ENCODE results near the gene GAB2.
"Not testable (repeated sequence)": the region's sequence is repeated elsewhere in the genome, so short reads cannot be mapped to it uniquely, and the experiment has no call there.

The GAB2 gene

GRCh38 chr11:78310500-78310909 is 107.1 kb downstream of the GAB2 start:
- H3K4me3 ChIP-seq: no peak overlapping the region
- peak overlapping the region; percentile 52 to 81 (median 64) for H3K4me2 ChIP-seq
- H3K36me3 ChIP-seq: peaks cover 0 to 22% (median 14%) of the 10 kb centered on the region in 11 experiments; a peak in 14 of 22 replicates
- peaks cover 48 to 79% (median 55%) of the 10 kb centered on the region in 10 experiments for H3K4me1 ChIP-seq
- H4K20me1 ChIP-seq: peaks cover 77 to 100% (median 100%) of the 10 kb centered on the region in 11 experiments
- no peak for TF ChIP-seq Cebpa-rat (IDR thresholded peaks at IDR 0.05)
- H3K27ac ChIP-seq: peak overlapping the region in 7 of 11 experiments; percentile 4 to 40 (median 30); a peak in 8 of 22 replicates
- peak overlapping the region in 9 of 11 experiments; percentile 3 to 57 (median 39); a peak in 11 of 22 replicates for H3K9ac ChIP-seq
- H3K9me3 ChIP-seq (replicated peaks in 1 of 11): no peaks in the 10 kb centered on the region
- no peaks in the 10 kb centered on the region for H3K27me3 ChIP-seq

GRCh38 chr11:78304201-78304600 is 113.4 kb downstream of the GAB2 start:
- Histone ChIP-seq H3K27ac (no peak overlapping the region), H3K4me2 (no peak overlapping the region), H3K9me3 (replicated peaks in 1 of 11) (peaks cover 0 to 13% (median 6%) of the 10 kb centered on the region in 11 experiments; a peak in 4 of 22 replicates), H3K27me3 (no peaks in the 10 kb centered on the region), H3K36me3 (peaks cover 0 to 51% (median 28%) of the 10 kb centered on the region in 11 experiments; a peak in 17 of 22 replicates), H3K4me1 (peaks cover 0 to 32% (median 2%) of the 10 kb centered on the region in 10 experiments; a peak in 14 of 20 replicates), H3K9ac (no peak overlapping the region), H4K20me1 (peaks cover 27 to 100% (median 98%) of the 10 kb centered on the region in 11 experiments; a peak in 21 of 22 replicates), H3K4me3 (no peak overlapping the region)
- no peak for TF ChIP-seq Cebpa-rat (IDR thresholded peaks at IDR 0.05)

GRCh38 chr11:78300108-78300839 is 117.3 kb downstream of the GAB2 start:
- no peak for TF ChIP-seq Cebpa-rat (IDR thresholded peaks at IDR 0.05)
- Histone ChIP-seq H3K9me3 (replicated peaks in 1 of 11) (peaks cover 12 to 29% (median 22%) of the 10 kb centered on the region in 11 experiments; a peak in 21 of 22 replicates), H3K4me3 (no peak overlapping the region), H4K20me1 (peaks cover 16 to 100% (median 96%) of the 10 kb centered on the region in 11 experiments; a peak in 21 of 22 replicates), H3K27ac (no peak overlapping the region), H3K27me3 (no peaks in the 10 kb centered on the region), H3K36me3 (peaks cover 10 to 49% (median 30%) of the 10 kb centered on the region in 11 experiments; a peak in 21 of 22 replicates), H3K9ac (no peak overlapping the region), H3K4me1 (peaks cover 0 to 36% (median 0%) of the 10 kb centered on the region in 10 experiments; a peak in 4 of 20 replicates), H3K4me2 (no peak overlapping the region)

- Histone ChIP-seq H3K9ac (no peak overlapping the region), H3K27ac (no peak overlapping the region), H3K4me3 (no peak overlapping the region), H3K4me2 (peak overlapping the region in 2 of 11 experiments; percentile 0 to 1; a peak in 2 of 22 replicates), H3K4me1 (peaks cover 0 to 38% (median 0%) of the 10 kb centered on the region in 10 experiments; a peak in 4 of 20 replicates), H3K27me3 (no peaks in the 10 kb centered on the region), H3K36me3 (peaks cover 13 to 45% (median 33%) of the 10 kb centered on the region in 11 experiments; a peak in 21 of 22 replicates), H4K20me1 (peaks cover 13 to 93% (median 87%) of the 10 kb centered on the region in 11 experiments; a peak in 19 of 22 replicates), H3K9me3 (replicated peaks in 1 of 11) (peaks cover 12 to 31% (median 25%) of the 10 kb centered on the region in 11 experiments; a peak in 21 of 22 replicates)
- no peak for TF ChIP-seq Cebpa-rat (IDR thresholded peaks at IDR 0.05)
Measured at GRCh38 chr11:78299000-78299710, 118.5 kb downstream of the GAB2 start.

GRCh38 chr11:78298291-78298771 is 119.3 kb downstream of the GAB2 start:
- H3K4me2 ChIP-seq: peak overlapping the region in 1 of 11 experiments; percentile 1; a peak in 3 of 22 replicates
- H3K27ac ChIP-seq: no peak overlapping the region
- H3K27me3 ChIP-seq: no peaks in the 10 kb centered on the region
- peaks cover 0 to 42% (median 2%) of the 10 kb centered on the region in 10 experiments; a peak in 7 of 20 replicates for H3K4me1 ChIP-seq
- TF ChIP-seq Cebpa-rat (IDR thresholded peaks at IDR 0.05): no peak
- H3K9ac ChIP-seq: no peak overlapping the region
- peaks cover 13 to 92% (median 84%) of the 10 kb centered on the region in 11 experiments; a peak in 19 of 22 replicates for H4K20me1 ChIP-seq
- H3K4me3 ChIP-seq: no peak overlapping the region
- peaks cover 12 to 31% (median 23%) of the 10 kb centered on the region in 11 experiments; a peak in 21 of 22 replicates for H3K9me3 ChIP-seq (replicated peaks in 1 of 11)
- H3K36me3 ChIP-seq: peaks cover 13 to 43% (median 29%) of the 10 kb centered on the region in 11 experiments; a peak in 21 of 22 replicates

GRCh38 chr11:78295991-78296930 is 121.4 kb downstream of the GAB2 start:
- Histone ChIP-seq H3K4me1 (peaks cover 0 to 63% (median 21%) of the 10 kb centered on the region in 10 experiments; a peak in 13 of 20 replicates), H3K4me2 (peak overlapping the region in 1 of 11 experiments; percentile 2; a peak in 1 of 22 replicates), H3K9me3 (replicated peaks in 1 of 11) (peaks cover 12 to 42% (median 33%) of the 10 kb centered on the region in 11 experiments), H3K36me3 (peaks cover 18 to 53% (median 31%) of the 10 kb centered on the region in 11 experiments), H3K27me3 (no peaks in the 10 kb centered on the region), H4K20me1 (peaks cover 13 to 92% (median 74%) of the 10 kb centered on the region in 11 experiments; a peak in 19 of 22 replicates), H3K4me3 (no peak overlapping the region), H3K27ac (no peak overlapping the region), H3K9ac (no peak overlapping the region)
- no peak for TF ChIP-seq Cebpa-rat (IDR thresholded peaks at IDR 0.05)

GRCh38 chr11:78295347-78295746 is 122.3 kb downstream of the GAB2 start:
- Histone ChIP-seq H4K20me1 (peaks cover 11 to 88% (median 65%) of the 10 kb centered on the region in 11 experiments; a peak in 18 of 22 replicates), H3K4me1 (peaks cover 0 to 66% (median 29%) of the 10 kb centered on the region in 10 experiments; a peak in 15 of 20 replicates), H3K4me3 (no peak overlapping the region), H3K36me3 (peaks cover 18 to 58% (median 34%) of the 10 kb centered on the region in 11 experiments), H3K9me3 (replicated peaks in 1 of 11) (peaks cover 12 to 51% (median 42%) of the 10 kb centered on the region in 11 experiments), H3K27ac (no peak overlapping the region), H3K27me3 (no peaks in the 10 kb centered on the region), H3K4me2 (peak overlapping the region in 1 of 11 experiments; percentile 2; a peak in 1 of 22 replicates), H3K9ac (no peak overlapping the region)
- TF ChIP-seq Cebpa-rat (IDR thresholded peaks at IDR 0.05): no peak

GRCh38 chr11:78294100-78294499 is 123.5 kb downstream of the GAB2 start:
- not testable (repeated sequence) for H3K4me3 ChIP-seq, H3K27ac ChIP-seq, H3K27me3 ChIP-seq, H3K4me2 ChIP-seq, H3K9ac ChIP-seq
- Histone ChIP-seq H3K36me3 (peaks cover 18 to 67% (median 43%) of the 10 kb centered on the region in 11 experiments), H3K4me1 (peaks cover 0 to 69% (median 36%) of the 10 kb centered on the region in 10 experiments; a peak in 15 of 20 replicates), H4K20me1 (peaks cover 8 to 88% (median 54%) of the 10 kb centered on the region in 11 experiments; a peak in 18 of 22 replicates), H3K9me3 (replicated peaks in 1 of 11) (peaks cover 12 to 63% (median 55%) of the 10 kb centered on the region in 11 experiments)
